Activated CD8-positive, alpha-beta memory T cell treated with anti-CD3 and anti-CD28 coated beads for 4 hours (primary cell): ENCODE results near the gene SNUPN.

Experiments used
- DNase-seq, 2 donors: peaks; one replicate each; pipeline ENCODE4 v3.0.0-alpha.2; 2020; ENCODE audit warnings: low read depth in 2 of 2

The SNUPN gene

DNA sequence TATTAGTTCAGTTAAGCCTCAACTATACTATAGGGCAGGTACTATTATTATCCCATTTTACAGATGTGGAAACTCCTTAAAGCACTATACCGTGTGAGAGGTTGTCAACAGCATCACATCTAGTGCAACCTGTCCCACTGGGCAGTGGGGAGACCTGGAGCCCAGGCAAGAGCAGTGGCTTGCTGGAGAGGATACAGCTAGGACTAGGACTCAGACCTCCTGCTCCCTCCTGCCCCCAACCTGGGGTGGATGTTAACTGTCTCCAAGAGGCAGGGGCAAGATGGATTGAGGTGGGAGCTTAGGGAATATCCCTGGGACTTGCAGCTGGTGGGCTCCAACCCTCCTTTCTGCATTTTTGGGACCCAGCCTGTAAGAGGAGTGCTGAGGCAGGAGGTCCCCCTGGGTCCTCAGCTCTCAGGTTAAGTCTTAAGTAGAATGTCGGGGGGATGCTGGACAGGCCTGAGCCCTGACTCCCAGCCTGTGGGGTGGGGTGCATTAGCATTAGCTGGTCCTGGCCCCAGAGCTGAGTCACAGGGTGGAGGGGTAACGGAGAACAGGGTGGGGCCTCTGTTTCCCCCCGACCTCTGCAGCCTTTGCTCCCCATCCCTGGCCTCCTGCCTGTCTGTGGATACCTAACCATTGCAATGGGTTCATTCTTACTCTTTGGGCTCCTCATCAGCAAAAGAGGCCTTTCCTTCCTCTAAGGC is 28.8 kb upstream of the SNUPN start:
- DNase-seq = no peak

DNA sequence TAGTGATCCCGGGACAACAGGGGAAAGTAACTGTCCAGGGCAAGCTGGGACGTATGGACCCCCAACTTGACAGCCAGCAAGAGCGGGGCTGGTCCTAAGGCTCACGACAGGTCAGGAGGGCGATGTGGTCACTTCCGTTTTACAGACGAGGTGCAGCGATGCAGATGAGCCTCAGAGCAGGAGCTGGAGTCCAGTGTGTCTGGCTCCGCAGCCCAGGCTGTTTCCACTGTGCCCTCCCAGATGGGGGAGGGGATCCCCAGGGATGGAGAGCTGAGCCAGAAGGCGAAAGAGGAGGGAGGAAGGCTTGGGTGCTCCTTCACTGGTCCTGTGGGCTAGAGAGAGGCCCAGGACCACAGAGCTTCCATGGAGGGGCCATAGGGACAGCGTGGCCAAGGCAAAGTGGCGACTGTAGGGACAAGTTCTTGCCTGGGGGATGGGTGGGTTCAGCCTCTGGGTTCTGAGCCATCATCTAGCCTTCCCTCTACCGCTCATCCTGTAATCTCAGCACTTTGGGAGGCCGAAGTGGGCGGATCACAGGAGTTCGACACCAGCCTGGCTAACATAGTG is 27.9 kb upstream of the SNUPN start:
- DNase-seq = no peak

DNA sequence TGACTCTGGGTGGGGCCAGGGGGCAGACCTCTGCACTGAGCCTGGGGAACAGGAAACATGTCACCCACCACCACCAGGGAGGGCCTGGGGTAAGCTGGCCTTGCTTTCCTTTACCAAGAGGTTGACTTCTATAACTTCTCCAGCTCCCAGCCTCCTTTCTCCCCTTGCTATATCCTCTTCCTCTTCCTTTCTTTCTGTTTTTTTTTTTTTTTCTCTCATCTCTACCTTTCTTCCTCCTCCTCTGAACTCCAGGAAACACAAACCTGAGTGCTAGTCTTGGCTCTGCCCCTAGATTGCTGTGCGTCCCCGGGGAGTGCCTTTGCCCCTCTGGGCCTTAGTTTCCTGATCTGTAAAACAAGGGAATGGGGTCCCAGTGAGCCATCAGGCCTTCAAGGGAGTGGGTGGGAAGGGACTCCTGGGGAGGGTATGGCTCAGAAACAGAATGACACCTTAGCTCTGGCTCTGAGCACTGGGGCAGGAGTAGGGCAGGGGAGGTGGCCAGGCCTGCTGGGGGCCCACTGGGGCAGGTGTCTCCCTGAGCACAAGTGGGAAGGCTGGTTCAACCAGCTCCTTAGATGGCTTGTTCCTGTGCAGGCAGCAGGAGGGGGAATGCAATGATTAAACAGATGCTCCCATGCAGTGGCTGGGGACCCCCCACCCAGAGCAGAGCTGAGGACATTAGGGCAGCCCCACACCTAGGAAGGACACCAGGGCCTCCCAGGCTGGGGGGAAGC is 26.5 kb upstream of the SNUPN start:
- DNase-seq = no peak

DNA sequence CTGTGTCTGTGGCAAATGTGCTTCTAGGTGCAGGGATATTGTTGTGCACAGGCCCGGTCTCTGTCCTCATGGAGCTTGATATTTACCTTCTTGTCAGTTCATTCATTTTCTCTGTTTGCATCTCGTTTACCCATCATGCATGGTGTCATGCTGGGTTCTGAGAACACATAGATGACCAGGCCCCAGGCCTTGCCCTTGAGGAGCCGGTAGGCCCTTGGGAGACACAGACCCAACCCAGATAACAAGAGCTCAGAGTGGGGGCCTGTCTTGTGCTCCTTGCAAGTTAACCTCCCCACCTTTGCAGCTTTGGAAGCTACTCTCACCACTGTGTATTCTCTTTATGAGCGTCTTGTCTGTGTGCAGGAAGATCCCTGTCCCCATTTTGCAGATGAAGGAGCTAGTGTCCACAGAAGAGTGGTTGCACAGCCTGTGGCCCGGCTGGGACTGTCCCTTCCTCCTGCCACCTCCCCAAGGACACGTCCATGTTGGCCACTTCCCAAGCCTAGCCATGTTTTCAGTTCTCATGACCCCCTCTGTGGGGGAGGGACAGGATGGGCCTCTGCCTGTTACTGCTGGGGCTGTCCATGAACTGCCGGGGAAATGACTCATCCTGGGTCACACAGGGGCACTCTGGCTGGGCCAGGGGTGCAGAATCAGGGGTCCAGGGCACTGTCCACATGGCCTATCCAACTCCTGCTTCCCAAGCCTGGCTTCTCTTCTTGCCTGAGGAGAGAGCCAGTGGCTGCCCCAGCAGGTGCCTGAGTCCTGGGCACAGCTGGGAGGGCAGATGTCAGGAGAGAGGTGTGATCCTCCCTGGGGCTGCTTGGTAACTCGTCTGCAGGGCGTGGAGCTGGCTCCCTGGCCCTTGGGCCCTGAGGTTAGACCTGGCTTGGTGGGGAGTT is 25.6 kb upstream of the SNUPN start:
- no peak for DNase-seq

DNA sequence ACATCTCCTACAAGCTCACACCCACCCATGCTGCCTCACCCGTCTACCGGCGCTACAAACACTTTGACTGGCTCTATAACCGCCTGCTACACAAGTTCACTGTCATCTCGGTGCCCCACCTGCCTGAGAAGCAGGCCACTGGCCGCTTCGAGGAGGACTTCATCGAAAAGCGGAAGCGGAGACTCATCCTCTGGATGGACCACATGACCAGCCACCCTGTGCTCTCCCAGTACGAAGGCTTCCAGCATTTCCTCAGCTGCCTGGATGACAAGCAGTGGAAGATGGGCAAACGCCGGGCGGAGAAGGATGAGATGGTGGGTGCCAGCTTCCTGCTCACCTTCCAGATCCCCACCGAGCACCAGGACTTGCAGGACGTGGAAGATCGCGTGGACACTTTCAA is 24.3 kb upstream of the SNUPN start:
- DNase-seq = no peak

DNA sequence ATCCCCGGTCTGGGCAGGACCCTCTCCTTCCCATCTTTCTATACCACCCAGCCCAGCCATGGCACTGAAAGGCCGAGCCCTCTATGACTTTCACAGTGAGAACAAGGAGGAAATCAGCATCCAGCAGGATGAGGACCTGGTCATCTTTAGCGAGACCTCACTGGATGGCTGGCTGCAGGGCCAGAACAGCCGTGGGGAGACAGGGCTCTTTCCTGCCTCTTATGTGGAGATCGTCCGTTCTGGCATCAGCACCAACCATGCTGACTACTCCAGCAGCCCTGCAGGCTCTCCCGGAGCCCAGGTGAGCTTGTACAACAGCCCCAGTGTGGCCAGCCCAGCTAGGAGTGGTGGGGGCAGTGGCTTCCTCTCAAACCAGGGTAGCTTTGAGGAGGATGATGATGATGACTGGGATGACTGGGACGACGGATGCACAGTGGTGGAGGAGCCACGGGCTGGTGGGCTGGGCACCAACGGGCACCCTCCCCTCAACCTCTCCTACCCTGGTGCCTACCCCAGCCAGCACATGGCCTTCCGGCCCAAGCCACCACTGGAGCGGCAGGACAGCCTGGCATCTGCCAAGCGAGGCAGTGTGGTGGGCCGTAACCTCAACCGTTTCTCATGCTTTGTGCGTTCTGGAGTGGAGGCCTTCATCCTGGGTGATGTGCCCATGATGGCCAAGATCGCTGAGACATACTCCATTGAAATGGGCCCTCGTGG is 23.7 kb upstream of the SNUPN start:
- no peak for DNase-seq

DNA sequence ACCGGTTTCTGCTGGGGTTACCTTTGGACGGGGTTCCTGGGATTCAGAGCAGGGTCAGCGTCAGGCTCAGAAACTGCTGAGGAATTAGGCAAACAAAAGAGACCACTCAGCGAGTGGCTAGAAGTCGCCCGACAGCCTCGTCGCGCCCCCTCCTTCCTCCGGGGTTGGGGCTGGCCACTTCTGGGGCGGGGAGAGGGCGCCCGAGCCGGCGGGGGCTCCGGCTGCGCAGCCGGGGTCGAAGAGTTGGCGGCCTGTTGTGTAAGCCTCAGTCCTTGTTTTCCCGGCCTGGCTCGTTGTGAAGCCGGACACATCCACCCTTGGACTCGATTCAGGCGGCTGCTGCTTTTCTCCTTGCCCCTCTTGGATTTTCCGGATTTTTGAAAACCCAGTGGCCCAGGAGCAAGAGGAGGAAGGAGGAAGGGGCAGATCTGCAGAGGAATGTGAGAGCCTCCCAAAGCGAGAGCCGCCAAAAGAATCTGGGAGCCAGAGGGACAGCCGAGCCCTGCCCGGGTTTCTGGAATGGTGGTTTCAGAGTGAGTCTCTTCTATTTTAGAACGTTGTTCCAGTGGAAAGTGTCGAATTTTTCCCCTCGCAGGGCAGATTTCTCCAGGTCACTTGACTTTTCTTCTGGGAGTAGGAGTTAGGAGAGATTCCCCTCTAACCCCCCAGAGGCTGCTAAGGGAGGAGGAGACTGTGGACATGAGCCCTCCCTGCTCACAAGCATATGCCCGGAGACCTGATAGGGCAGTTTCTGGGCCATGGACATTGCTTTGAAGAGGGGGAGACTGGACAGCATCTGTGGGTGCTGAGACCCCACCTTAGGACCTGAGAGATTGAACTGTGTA is 22.9 kb upstream of the SNUPN start:
- no peak for DNase-seq

DNA sequence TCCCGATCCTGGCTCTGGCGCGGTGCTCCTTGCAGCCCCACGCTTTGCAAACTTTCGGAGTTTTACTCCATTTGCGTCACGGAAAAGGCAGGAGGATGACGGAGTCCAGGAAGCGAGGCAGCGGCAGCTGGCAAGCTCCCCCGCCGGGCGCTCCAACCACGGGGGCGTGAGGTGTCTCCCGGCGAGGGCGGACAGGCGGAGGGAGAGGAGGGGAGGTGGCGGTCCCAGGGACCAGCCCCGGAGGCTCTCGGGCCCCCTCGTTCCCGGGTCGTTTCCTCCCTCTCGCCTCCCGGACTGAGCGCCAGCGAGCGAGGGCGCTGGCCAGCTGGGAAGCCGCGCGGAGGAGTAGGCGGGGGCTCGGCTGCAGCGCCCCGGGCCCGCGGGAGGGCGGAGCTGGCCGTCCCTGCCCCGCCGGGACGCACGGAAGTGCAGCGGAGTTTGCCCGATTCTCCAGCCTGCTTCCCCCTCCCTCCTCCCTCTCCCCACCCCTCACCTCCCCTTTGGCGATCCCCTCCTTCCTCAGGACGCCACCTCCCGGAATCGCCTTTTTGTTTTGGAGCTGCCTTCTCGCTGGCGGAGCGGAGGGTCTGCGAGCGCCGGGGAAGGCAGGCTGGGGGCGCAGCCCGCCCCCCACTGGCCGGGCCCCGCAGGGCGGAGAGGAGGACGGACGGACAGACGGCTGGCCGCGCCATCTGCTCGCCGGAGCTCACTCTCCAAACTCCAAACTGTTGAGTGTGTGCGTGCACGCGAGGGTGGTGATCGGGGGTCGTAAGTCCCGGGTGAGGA is 22.0 kb upstream of the SNUPN start, which contains the start of gene SNX33:
Gene SNX33, plus strand, starts transcription at position 543 of the 786 bp plus-strand sequence. CDS start 1,191 bp downstream, outside the sequence.
- peak in 1 of 2 donors; percentile 24 for DNase-seq

DNA sequence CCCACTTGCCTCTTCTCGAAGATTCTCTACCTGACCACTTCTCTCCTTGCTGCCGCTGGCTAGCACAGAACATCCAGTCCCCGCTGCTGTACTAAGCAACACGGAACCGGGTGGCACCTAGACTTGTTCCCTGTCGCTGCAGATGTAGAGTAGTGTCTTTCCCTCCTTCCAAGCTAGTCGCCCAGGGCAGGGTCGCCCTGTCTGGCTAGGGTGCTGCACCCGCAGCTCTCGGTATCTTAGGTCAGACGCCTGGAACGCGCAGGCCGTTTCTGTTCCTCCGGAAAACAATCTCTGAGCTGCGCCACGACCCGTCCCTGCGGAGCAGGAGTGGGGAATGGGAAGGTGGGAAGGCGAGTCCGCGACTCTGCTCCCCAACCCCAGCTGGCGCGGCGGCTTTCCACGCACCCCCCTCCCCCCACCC is 21.4 kb upstream of the SNUPN start:
- DNase-seq = no peak

DNA sequence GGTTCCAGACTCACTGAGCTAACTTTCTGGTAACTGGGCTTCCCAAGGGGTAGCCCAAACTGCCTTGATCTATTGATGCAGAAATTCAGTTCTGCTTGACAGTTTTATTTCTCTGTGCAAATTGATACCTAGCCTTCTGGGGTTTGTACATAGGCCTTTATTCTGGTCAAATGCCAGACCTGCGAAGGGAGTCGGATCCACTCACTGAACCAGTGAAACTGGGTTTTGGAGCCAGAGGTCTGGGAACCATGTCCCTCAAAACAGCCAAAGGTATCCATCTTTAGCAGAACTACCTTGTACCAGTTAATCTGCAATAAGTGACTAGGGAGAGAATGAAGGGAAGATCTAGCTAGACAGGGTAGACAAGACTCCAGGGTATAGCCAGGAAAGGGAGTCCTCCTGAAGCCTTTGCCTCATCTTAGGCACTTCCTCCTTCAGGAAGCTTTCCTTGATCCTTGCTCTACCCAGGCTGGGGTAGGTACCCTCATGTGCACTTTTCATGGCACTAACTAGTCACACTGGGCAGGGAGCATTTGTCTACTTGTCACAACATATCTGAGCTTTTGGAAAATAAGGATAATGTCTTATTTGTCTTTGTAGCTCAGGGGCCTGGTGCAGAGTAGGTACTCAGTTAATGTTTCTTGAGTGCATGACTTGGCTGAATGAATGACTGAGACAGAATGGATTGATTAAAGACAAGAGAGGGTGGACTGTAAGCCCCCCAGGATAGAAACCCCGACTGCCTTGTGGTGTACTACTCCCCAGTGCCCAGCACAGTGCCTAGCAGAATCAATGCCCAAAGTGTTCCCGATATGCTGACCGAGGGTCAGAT is 20.8 kb upstream of the SNUPN start:
- no peak for DNase-seq

DNA sequence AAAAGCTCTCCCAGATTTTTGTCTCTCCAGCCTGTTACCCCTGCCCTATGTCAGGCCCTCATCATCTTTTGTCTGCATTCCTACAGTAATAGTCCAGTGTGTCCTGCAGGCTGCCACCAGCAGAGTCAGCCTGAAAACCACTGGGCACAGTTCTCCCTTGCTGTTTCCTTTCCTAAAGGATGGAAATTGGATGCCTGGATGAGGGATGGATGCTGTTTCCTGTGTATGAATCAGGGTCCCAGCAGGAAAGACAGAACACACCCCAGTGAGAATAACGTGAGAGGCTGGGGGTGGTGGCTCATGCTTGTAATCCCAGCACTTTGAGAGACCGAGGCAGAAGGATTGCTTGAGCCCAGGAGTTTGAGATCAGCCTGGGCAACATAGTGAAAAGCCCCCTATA is 18.9 kb upstream of the SNUPN start:
- DNase-seq = no peak

DNA sequence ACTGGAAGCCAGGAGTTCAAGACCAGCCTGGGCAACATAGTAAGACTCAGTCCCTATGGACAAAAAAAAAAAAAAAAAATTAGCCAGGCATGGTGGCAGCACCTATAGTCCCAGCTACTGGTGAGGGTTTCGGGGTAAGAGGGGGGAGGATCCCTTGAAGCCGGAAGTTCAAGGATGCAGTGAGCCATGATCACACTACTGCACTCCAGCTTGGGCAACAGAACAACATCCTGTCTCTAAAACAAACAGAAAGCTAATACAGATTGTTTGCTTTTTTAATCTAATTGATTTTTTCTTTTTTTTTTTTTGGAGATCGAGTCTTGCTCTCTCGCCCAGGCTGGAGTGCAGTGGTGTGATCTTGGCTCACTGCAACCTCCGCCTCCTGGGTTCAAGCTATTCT is 16.1 kb upstream of the SNUPN start:
- no peak for DNase-seq

DNA sequence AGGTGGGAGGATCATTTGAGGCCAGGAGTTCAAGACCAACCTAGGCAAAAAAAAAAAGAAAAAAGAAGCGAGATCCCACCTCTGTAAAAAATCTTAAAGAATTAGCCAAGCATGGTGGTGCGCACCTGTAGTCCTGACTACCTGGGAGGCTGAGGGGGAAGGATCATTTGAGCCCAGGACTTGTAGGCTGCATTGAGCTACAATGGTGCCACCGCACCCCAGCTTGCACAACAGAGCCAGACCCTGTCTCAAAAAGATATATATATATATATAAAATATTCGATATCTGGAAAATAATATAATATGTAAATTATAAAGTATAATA is 15.6 kb upstream of the SNUPN start:
- no peak for DNase-seq

DNA sequence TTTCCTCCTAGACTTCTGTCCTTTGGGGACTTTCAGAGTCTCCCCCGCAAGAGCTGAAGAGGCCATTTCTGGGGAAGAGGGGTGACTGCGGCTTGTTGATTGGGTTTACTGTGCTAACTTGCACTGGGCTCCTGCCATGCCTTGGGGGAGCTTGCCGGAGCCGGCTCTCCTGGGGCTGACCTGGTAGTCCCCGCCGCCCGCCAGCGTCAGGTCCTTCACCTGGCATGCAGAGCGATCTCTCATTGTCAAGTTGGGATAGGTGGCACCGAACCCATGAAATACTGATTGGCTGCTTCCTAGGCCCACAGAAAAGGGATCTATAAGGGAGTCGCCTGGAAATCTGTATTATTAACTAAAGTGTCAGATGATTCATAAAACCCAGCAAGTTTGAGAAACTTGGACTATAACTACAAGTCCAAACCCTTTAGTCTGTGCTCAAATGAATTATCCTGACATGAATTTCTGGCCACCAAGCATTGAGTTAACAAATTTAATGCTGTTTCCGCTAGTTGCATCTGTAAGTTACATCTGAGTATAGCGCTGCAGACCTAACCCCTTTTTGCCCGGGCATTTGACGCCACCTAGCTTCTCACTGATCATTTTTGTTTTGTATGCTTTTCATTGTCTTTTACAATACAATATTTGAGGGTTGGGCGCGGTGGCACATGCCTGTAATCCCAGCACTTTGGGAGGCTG is 15.1 kb upstream of the SNUPN start:
- no peak for DNase-seq

DNA sequence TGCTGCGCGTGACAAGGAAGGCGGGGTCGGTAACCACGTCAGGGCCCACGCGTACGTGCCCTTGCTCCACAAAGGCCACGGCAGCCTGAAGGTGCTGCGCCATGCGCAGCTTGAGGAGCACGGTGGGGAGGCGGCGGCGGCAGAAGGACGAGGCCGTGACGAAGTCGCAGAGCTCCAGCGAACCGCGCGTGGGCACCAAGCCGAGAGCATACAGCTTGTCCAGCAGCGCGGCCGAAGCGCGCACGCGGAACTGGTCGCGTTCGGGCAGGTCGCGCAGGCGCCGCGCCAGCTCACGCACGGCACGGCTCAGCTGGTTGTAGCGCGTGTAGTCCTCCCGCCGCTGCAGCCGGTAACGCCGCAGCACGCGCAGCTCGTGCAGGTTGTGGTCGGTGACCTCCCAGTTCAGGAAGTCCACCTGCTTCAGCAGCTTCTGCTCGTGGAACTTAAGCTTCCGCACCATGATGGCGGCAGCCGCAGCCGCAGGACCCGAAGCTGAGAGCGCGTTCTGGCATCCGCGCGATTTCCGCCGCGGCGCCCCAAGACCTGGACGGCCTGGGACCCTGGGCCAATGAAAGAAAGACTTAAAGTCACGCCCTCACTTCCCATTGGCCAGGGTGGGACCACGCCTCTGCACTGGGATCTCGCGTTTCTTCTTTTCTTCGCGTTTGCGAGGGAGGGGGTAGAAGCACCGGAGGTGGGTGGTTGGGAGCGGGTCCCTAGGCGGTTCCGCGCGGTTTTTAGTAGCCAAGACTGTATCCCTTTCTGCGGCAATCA is 14.4 kb upstream of the SNUPN start, which contains the start of gene IMP3:
Gene IMP3, minus strand, starts transcription at position 516 of the 774 bp plus-strand sequence. Its CDS starts 56 bp downstream, at position 460.
- peak; percentile 87 to 90 for DNase-seq

DNA sequence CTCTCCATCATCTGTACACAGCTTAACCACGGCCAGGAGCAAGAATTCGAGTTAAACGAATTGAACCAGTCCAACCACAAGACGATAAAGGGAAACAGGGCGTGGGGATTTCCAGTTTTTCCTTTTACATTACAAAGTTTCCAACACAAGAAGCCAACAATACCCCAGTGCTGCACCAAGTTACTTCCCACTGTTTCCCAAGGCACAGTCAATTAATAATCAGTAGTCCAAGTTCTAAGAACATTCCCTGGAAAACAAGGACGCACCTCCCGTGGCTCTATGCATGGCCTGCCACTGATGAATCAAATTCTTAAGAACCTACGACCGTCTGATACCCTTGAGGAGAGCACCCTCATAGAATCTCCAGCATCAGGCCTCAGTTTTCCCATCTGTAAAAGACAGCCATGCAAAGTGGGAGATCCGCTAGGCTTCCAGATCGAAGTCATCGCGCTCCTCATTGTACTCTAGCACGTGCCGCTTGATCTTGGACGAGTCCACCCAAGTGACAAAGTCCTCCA is 13.7 kb upstream of the SNUPN start:
- no peak for DNase-seq
